Endothelial cell of umbilical vein (primary cell): Measurements from ENCODE around the gene TMEM171. TPM values are rescaled to one million over a fixed set of nuclear protein-coding genes. Genes with fewer than 3 reads are reported as not detected.

ENCODE experiments used
- BruUV-seq: library from RNA; stranded (reverse); fragments of 400-500 nt; replicated peaks from 2 replicates; lab custom pipeline; 2021; lab: Mats Ljungman, UMichigan
- CTCF ChIA-PET: fragments of 300-600, 350-600 bp; sonication (Branson Sonifier 250); formaldehyde crosslinking; loops from one replicate; lab custom pipeline; 2021; ENCODE audit warnings: antibody characterized with exemption, inconsistent platforms; lab: Charles Lee
- POLR2A ChIA-PET: fragments of 300-600, 350-600 bp; sonication (Branson Sonifier 250); formaldehyde crosslinking; loops from one replicate; lab custom pipeline; 2021; ENCODE audit warnings: antibody characterized with exemption, inconsistent platforms; lab: Charles Lee
- DNase-seq: peaks from one replicate; pipeline ENCODE4 v3.0.0-alpha.2; 2011; ENCODE audit warnings: low read depth, low spot score
- FAIRE-seq: peaks from 2 replicates; lab custom pipeline; 2011; peaks lifted over from hg19 to GRCh38; lab: Jason Lieb, UNC
- H2AFZ ChIP-seq: 2 replicates; pipeline ENCODE4 v1.6.0; 2012; ENCODE audit warnings: low read depth, low read length, control low read depth, inconsistent platforms
- H3K27ac ChIP-seq: 2 replicates; pipeline ENCODE4 v1.5.1; 2011; ENCODE audit warnings: low read depth, mild to moderate bottlenecking, control low read depth, low read length, moderate library complexity; ENCODE audit not compliant: insufficient read depth
- H3K27me3 ChIP-seq, 2 experiments: 2 replicates each; pipeline versions ENCODE4 v1.6.0 to v1.6.1; 2011; ENCODE audit warnings: low read length in 2 of 2, mixed read lengths in 1 of 2; ENCODE audit not compliant: control insufficient read depth in 2 of 2, insufficient read depth in 2 of 2
- H3K36me3 ChIP-seq, 2 experiments: 2 replicates in 1 of 2; 3 replicates in 1 of 2; pipeline ENCODE4 v1.5.1; 2011; ENCODE audit warnings: low read length in 2 of 2, mild to moderate bottlenecking in 1 of 2, moderate library complexity in 1 of 2; ENCODE audit not compliant: control insufficient read depth in 2 of 2, insufficient read depth in 2 of 2; ENCODE audit errors: extremely low read depth in 1 of 2
- H3K4me1 ChIP-seq: 3 replicates; pipeline ENCODE4 v1.5.1; 2011; ENCODE audit warnings: mild to moderate bottlenecking, low read length; ENCODE audit not compliant: control insufficient read depth, insufficient read depth; ENCODE audit errors: extremely low read depth
- H3K4me2 ChIP-seq: 2 replicates; pipeline ENCODE4 v1.6.1; 2011; ENCODE audit warnings: low read length, control low read depth, mixed read lengths; ENCODE audit not compliant: insufficient read depth
- H3K4me3 ChIP-seq, 3 experiments: fragments of 200-600 bp in 1 of 3; sonication (generic), shearing (Covaris generic) in 1 of 3; replicated peaks in 1 of 3; 2 replicates each; pipeline ENCODE4 v1.5.1; 2011 to 2016; ENCODE audit warnings: control low read depth in 3 of 3, low read length in 3 of 3, mild to moderate bottlenecking in 2 of 3, inconsistent platforms in 1 of 3, low read depth in 1 of 3, moderate library complexity in 1 of 3; ENCODE audit not compliant: insufficient read depth in 1 of 3
- H3K79me2 ChIP-seq: 2 replicates; pipeline ENCODE4 v1.6.0; 2012; ENCODE audit warnings: low read length, inconsistent platforms; ENCODE audit not compliant: control insufficient read depth, insufficient read depth
- H3K9ac ChIP-seq: replicated peaks from 2 replicates; pipeline ENCODE3; 2011; ENCODE audit warnings: low read length, control low read depth; ENCODE audit not compliant: insufficient read depth; ENCODE audit errors: extremely low read depth
- H3K9me1 ChIP-seq: replicated peaks from 3 replicates; pipeline ENCODE4 v1.6.0; 2011; ENCODE audit warnings: mild to moderate bottlenecking, low read length; ENCODE audit not compliant: control insufficient read depth, insufficient read depth; ENCODE audit errors: extremely low read depth
- H3K9me3 ChIP-seq: replicated peaks from 2 replicates; pipeline ENCODE4 v1.5.1; 2012; ENCODE audit warnings: low read length, inconsistent platforms; ENCODE audit not compliant: control insufficient read depth, insufficient read depth
- H4K20me1 ChIP-seq: replicated peaks from 2 replicates; pipeline ENCODE3; 2011; ENCODE audit warnings: mild to moderate bottlenecking, low read length; ENCODE audit not compliant: control insufficient read depth, insufficient read depth; ENCODE audit errors: extremely low read depth
- EZH2 ChIP-seq: IDR thresholded peaks from 2 replicates; pipeline ENCODE4 v1.6.1; 2012; ENCODE audit warnings: borderline replicate concordance, low read depth, mild to moderate bottlenecking, moderate library complexity, low read length, inconsistent platforms; ENCODE audit not compliant: severe bottlenecking
- FOS ChIP-seq: IDR thresholded peaks from 2 replicates; pipeline ENCODE4 v1.6.1; 2011; ENCODE audit warnings: mild to moderate bottlenecking, low read length, moderate library complexity, borderline replicate concordance; ENCODE audit not compliant: insufficient read depth
- GATA2 ChIP-seq: IDR thresholded peaks from 2 replicates; pipeline ENCODE4 v1.7.0; 2011; ENCODE audit warnings: low read depth, mild to moderate bottlenecking, moderate library complexity, mixed read lengths, low read length; ENCODE audit not compliant: insufficient read length, insufficient read depth
- JUN ChIP-seq: IDR thresholded peaks from 2 replicates; pipeline ENCODE4 v1.6.1; 2011; ENCODE audit warnings: borderline replicate concordance, low read depth; ENCODE audit not compliant: insufficient read length, insufficient read depth
- MYC ChIP-seq: IDR thresholded peaks from one replicate; pipeline ENCODE4 v1.6.1; 2011; ENCODE audit warnings: mild to moderate bottlenecking, low read depth, low read length
- POLR2AphosphoS5 ChIP-seq: IDR thresholded peaks from 2 replicates; pipeline ENCODE4 v1.6.1; 2012; ENCODE audit warnings: low read depth, mild to moderate bottlenecking, control low read depth, low read length, moderate library complexity; ENCODE audit not compliant: insufficient read depth
- dilution Hi-C: fragments of 300-500 bp; cut with MboI; formaldehyde crosslinking; loops from one replicate; pipeline ENCODE4 v1.15.0; 2019; ENCODE audit warnings: low sequenced_read_pairs; ENCODE audit not compliant: extremely low pct_ligation_motif_present
- intact Hi-C: fragments of 100-400 bp; cut with micrococcal nuclease; formaldehyde crosslinking; loops from one replicate; pipeline ENCODE4 v1.10.0; 2022
- polyA plus RNA-seq, 4 experiments: library from polyadenylated mRNA; depleted of rRNA in 3 of 4; stranded (reverse) in 3 of 4; unstranded in 1 of 4; fragments of >200 nt; gene quantifications; 2 replicates each; pipeline versions ENCODE4 v1.2.1 to v1.2.3, GENCODE V29; 2011 to 2012; ENCODE audit warnings: missing spikeins in 1 of 4
- total RNA-seq: library from RNA; stranded (reverse); gene quantifications from 2 replicates; pipeline ENCODE4 v1.2.3, GENCODE V29; 2021

The TMEM171 gene
- total and polyA plus RNA-seq, 2 donors (not counting 3 experiments of a cell fraction or from before 2014, with no cell fraction given) = 5.6 to 11.7 TPM

DNA sequence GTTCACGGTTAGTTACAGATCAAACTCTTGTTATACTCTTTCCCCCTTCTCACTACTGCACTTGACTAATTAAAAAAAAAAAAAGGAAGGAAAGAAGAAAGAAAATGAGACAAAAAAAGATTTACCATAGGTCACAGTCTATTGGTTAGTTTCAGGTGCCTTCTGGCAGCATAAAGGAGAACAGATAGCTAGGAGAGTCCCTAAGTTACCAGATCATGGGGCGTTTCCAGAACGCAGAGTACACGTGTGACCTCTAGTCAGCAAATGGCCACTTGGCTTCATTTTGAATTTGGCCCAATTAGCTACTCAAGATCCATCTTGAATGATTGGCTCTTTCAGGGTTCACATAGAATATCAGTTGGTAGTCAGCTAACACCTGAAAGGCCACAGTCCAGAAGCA is 20.3 kb upstream of the TMEM171 start:
- no peaks in the 10 kb centered on the region for H3K36me3 ChIP-seq
- H3K9me3 ChIP-seq = no peaks in the 10 kb centered on the region
- H3K9me1 ChIP-seq = no peaks in the 10 kb centered on the region
- no peak overlapping the region for H3K9ac ChIP-seq
- ChIA-PET CTCF (interaction anchor here (1.0 to 2.5 kb wide), 2 partner anchors 70 to 116 kb away, joined by 3 to 8 read pairs; no protein-coding TSS in a partner anchor), POLR2A (no interaction called here)
- no TSS peak for BruUV-seq
- H3K4me1 ChIP-seq = no peaks in the 10 kb centered on the region
- H4K20me1 ChIP-seq = no peaks in the 10 kb centered on the region
- FAIRE-seq (no peak), DNase-seq (no peak)
- intact Hi-C loops = no loop called here
- TF ChIP-seq MYC (no peak), GATA2 (no peak), POLR2AphosphoS5 (no peak)
- H3K4me3 ChIP-seq = no peak overlapping the region
- dilution Hi-C loops = no loop called here
- H3K4me2 ChIP-seq = no peak overlapping the region
- no peaks in the 10 kb centered on the region for H3K79me2 ChIP-seq
- no peak overlapping the region for H3K27ac ChIP-seq
- H2AFZ ChIP-seq = no peak overlapping the region
- H3K27me3 ChIP-seq = peaks cover 0 to 3% of the 10 kb centered on the region in 2 experiments

DNA sequence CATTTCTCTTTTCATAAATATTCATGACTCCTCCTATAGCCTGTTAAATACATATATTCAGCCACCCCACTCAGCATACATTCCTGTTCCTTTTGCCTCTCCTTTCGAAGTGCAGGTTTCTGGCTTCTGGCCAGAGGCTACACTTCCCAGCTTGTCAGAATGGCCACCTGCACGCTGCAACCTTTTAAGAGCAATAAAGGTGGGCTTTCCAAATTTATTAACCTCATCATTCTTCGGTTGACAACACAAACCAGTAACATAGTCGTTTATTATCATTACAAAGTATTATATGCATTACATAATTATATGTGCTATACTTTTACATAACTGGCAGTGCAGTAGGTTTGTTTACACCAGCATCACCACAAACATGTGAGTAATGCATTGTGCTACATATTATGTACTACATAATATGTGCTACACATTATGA is 16.5 kb upstream of the TMEM171 start:
- no peak overlapping the region for H2AFZ ChIP-seq
- no peak overlapping the region for H3K4me2 ChIP-seq
- no peak for TF ChIP-seq GATA2
- no peak for TF ChIP-seq FOS
- no peak for TF ChIP-seq MYC
- TF ChIP-seq JUN = no peak
- TF ChIP-seq POLR2AphosphoS5 = no peak
- TF ChIP-seq EZH2 = no peak
- no peaks in the 10 kb centered on the region for H3K79me2 ChIP-seq
- CTCF ChIA-PET = interaction anchor here (2.2 kb wide), 2 partner anchors 13 to 15 kb away, joined by 5 to 8 read pairs; no protein-coding TSS in a partner anchor
- H3K4me3 ChIP-seq = no peak overlapping the region
- intact Hi-C loops = no loop called here
- H3K9ac ChIP-seq = no peak overlapping the region
- no TSS peak for BruUV-seq
- peaks cover 3% of the 10 kb centered on the region in 2 experiments for H3K27me3 ChIP-seq
- no peaks in the 10 kb centered on the region for H3K9me3 ChIP-seq
- no peaks in the 10 kb centered on the region for H4K20me1 ChIP-seq
- H3K27ac ChIP-seq = no peak overlapping the region
- H3K36me3 ChIP-seq = no peaks in the 10 kb centered on the region
- no peaks in the 10 kb centered on the region for H3K9me1 ChIP-seq
- no peaks in the 10 kb centered on the region for H3K4me1 ChIP-seq
- FAIRE-seq (no peak), DNase-seq (no peak)
- POLR2A ChIA-PET = no interaction called here
- dilution Hi-C loops = no loop called here
